Measurements from ENCODE around the gene PAX5.
A peak's percentile ranks its signal among the peaks of the same experiment; 100 is the strongest.
"Not testable (repeated sequence)": the region's sequence is repeated elsewhere in the genome, so short reads cannot be mapped to it uniquely, and the experiment has no call there.

Gene PAX5

DNA sequence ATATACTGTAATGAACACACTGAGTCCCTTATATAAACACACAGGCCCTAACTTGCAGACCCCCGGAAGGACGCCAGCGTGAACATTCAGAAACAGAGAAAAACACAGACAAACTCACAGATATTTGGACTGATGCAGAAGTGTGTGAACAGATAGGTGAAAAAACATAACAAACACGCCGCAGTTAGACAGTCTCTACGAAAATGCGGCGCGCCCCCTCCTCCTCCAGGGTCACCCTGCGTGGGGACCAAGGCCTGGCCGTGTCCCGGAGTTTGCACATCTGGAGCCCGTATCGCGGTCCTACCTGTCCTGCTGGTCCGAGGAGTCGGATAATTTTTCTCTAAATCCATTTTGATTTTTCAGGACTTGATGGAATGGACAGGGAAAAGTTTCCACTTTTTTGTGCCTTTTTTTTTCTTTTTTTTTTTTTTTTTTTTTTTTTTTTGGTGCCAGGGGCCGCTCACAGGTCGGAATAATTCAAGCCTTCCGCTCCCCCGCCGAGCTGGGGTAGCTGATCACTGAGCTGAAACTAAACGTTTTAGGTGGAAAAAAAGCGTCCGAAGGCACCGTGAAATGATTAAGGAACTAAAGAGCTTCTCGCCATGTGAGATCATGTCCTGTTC lies at the start of gene PAX5:
Gene PAX5 (minus strand): TSS at position 587 of the 623 bp plus-strand sequence. CDS start 237 bp downstream, at position 350.
- DNase-seq = no peak

DNA sequence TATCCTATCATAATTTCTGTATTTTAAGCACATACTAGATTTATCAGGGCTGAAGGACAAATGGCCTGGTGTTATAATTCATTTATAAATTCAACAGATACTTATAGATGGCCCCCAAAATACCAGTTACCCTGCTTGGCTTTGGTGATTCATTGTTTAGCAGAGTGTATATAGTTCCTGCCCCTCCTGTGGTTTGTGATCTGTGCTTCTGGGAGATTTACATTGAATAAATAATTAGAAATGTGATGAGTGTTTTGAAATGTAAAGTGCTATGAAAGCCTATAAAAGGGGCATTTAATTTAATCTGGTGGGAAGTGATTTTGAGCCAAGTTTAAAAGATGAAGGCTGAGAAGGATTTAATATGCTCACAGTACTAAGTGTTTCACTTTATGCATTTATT lies 49.6 kb upstream of the PAX5 start:
- DNase-seq = no peak

DNA sequence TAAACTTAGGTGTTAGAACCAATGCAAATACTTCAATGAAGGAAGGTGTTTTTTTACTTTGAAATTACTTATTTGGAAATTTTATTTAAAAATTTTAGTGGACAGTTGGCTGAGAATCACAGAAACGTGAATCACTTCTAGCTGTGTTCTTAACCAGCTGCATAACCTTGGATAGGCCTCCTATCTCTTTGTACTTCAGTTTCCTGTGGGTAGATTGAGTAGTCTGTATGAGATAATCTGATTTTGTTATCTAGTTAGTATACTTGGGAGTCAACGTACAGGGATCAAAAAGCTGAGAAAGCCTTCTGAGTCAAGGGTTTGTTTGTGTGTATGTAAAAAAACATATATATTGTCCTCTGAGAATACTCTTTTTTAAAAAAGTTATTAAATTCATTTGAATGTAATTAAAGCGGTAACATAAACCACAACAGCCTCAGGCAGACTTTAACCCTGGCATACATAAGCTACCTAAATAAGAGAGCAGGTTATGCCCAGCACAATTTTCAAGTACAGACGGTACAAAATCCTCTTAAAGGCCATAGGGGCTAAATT lies 48.2 kb upstream of the PAX5 start:
- no peak for DNase-seq

DNA sequence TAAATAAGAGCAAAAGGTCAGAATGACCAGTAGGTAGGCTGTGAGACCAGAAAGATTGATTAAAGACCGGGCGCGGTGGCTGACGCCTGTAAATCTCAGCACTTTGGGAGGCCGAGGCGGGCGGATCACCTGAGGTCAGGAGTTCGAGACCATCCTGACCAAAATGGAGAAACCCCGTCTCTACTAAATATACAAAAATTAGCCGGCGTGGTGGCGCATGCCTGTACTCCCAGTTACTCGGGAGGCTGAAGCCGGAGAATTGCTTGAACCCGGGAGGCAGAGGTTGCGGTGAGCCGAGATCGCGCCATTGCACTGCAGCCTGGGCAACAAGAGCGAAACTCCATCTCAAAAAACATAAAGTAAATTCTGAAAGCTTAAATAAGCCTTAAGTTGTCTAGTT lies 47.4 kb upstream of the PAX5 start:
- not testable (repeated sequence) for DNase-seq

DNA sequence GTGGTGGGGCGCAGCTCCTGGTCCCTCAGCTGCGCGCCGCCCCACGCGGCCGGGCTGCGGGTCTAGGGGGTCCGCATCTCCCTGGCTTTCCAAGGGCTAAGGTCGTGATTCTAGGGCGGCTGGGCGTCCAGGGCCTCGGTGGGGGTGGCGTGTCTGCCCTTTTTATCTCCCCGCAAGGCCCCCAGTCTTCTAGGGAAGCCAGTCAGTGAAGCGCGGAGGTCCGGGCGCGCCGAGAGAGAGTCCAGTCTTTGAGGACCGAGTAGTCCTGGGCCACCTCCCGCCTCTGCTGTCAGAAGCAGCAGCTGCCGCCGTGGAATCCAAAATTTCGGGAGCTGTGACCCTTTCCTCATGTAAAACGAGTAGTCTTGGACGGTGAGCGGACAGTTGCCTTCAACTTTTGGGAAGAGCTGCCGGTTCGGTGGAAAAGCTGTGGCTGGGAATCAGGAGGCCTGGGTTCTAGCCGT lies 46.1 kb upstream of the PAX5 start:
- DNase-seq = not testable (repeated sequence)

DNA sequence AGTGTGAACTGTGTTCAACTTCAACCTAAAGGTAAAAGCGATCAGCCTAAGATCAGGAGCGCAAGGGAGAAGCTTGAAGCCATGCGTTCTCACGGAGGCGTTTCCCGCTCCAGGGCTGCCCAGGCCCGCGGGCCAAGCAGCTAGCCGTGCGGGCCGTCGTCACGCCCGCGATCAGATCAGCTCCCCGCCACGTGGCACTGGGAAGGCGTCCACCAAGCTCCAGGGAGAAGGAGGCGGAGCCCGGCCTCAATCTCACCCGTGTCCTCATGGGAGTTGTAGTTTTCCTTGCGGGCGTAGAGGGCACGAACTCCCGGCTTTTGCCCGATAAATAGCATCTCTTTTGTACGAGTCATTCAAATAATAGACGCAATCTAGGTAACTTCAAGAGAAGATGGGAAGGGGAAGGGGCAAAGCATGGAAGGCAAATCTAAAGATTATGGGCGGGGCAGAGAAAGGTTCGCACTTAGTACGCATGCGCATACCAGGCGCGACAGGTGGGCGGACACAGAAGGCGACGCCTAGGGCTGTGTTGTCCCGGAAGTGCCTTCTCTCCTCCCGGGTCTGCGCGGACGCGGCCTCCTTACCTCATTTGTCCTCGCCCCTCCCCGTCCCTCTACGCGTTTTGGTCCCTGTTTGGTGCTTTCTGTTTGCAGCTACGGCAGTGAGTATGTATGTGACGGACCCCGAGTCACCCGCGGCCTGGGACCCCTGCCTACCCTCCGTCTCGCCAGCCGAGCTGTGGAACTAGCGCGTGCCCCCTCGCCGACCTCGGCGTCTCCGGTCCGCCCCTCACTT lies 45.5 kb upstream of the PAX5 start:
- peak; percentile 96 for DNase-seq

DNA sequence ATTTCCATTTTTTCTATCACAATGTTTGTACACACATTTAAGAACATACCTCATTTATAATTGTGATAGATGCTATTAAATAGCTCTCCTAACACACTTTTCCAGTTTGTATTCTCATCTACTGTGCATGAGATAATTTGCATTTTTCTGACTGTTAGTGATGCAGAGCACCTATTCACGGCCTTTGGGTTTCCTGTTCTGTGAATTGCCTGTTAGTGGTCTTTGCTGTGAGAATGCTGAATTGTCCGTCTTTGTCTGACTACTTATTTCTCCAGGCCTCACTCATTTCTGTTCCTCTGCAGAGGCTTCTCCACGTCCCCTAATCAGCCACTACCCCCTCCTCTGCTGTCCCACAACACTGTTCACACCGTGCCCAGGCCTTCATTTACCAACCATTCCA lies 40.7 kb upstream of the PAX5 start:
- DNase-seq = not testable (repeated sequence)

DNA sequence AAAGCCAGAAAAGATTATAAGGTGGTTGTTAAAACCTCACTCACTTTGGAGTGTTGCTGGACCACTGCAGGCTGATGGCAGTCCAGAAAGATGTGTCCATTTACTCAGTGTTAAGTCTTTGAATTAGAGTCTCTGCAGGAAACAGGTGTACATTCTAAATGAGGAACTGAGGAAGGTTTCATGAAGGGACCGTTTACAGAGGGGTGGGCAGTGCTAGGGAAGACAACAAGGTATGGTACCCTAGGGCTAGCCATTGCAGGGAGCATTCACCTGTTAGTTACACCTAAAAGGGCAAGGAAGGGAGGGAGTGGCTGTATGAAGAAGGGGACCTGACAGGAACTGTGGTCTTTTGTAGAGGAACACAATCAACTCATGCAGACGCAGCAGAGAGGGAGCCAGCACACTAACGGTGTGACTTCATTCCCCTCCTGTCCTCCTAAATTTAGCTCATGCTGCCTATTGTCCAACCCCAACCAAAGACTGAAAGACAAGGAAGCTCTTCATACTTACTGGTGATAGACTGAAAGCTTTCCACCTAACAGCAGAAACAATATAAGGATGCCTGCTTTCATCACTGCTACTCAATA lies 32.2 kb upstream of the PAX5 start:
- no peak for DNase-seq

DNA sequence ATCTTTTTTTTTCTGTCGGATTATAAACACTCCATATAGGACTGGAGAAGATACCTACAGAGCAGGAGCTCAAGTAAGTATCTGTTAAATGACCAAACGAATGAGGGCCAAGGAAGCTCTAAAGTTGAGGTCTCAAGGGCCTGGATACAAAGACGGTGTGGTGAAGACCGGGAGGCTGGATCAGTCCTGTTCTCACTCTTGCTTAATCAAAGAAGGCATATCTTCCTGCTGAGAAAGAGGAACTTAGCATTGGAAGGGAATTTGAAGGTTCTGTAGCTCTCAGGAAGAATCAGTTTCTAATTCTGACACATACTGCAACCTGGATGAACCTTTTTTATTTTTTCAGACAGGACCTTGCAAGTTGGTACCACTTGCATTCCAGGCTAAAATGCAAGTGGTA lies 28.3 kb upstream of the PAX5 start:
- DNase-seq = no peak

DNA sequence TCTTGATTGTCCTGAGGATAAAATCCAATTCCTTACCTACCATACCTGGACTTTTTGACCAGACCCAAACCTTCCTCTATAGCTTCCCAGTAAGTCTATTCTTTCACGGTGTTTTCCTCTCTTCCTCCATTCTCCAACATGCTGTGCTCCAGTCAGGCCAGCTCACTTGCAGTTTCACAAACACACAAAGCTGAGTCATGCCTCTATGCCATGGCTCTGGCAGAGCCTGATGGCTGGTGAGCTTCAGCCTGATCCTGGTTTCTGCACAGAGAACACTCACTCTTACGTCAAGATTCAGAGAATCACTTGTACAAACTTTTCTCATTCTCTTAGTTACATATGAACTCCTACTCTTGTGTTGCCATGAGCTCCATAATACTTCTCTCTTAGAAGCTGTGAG lies 27.7 kb upstream of the PAX5 start:
- DNase-seq = no peak

DNA sequence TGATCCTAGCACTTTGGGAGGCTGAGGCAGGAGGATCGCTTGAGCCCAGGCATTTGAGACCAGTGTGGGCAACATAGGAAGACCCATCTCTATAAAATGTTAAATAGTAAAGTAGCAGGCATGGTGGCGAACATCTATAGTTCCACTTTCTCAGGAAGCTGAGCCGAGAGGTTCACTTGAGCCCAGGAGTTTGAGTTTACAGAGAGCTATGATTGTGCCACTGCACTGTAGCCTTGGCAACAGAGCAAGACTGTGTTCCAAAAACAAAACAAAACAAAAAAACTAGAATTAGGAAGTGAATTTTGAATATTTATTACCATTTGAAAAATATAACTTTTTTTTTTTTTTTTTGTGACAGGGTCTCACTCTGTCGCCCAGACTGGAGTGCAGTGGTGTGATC lies 26.8 kb upstream of the PAX5 start:
- DNase-seq = no peak

DNA sequence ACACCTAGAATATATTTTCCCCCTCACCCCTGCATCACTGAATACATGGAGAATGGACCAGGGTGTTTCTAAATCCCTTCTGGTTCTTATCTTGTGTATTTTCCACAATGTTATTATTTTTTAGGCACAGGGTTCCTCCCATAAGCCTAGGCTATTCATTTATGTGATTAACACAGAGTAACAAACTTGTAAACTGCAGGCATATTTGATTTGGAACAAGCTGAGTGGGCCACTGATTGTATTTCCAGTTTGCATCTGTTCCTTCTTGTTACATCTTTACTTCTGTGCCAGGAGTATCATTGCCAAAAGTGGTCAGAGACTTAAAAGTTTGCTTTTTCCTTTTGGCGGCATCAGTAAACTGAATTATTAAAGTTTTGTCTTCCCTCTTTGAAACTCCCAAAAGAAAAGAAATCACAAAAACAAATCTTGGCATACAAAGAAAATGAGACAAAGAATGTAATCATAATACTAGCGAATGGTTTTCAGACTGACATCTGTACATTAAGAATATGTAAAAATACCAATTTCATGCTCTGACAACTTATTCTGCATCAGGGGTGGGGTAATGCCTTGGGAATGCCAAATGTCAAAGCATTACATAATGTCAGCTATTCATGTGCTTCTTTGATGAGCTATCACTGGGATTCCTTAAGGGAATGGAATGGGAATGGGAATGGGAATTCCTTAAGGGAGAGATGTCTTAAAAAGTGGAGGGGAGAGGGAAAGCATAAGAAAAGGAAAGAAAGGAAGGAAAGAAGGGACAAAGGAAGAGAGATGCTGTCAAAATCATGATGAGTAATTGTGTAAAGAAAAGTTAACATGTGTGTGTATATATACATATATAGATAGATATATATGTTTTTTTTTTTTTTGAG lies 22.2 kb upstream of the PAX5 start:
- DNase-seq = no peak

DNA sequence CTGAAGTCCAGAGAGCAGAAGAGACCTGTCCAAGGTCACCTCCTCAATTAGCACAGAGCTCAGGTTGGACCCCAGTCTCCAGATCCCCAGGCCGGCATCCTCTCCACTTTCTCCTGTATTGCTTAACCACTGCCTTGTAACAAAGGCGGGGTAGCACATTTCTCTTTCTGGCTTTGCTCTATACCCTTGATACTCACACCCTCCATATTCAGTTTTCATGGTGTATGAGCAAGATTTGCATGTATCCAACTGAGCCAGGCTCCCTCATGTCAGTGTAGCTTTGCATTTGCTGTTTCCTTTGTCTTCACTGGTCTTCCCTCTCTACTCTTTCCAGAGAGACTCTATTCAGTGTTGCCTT lies 20.3 kb upstream of the PAX5 start:
- not testable (repeated sequence) for DNase-seq

DNA sequence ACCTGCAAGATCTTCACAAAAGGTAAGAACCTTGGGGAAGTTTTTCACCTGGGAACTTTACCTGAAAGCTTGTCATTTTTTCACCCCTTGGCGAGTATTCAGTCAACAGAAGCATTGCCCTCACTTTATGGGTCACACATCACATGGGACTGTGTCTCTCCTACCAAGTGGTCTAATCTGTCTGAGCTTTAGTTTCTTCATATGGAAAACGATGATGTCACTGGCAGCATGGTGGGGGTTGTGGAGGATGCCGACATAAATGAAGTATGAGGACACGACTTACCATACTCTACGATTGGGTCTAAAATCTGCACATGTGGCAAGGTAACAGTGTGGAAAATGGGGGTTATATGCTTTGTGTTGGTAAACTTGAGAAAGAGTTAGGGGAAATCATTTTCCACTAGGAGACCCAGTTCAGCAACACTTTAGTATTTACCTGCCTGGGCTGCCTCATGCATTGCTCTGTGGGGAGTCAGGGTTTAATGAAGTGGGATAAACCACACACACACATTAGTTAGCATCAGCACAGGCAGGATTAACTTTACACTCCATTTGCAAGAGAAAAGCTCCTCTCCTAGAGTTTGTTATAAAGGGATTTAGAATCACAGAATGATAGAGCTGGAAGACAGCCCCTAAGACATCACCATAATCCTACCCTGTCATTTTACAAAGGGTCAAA lies 19.8 kb upstream of the PAX5 start:
- DNase-seq = no peak

DNA sequence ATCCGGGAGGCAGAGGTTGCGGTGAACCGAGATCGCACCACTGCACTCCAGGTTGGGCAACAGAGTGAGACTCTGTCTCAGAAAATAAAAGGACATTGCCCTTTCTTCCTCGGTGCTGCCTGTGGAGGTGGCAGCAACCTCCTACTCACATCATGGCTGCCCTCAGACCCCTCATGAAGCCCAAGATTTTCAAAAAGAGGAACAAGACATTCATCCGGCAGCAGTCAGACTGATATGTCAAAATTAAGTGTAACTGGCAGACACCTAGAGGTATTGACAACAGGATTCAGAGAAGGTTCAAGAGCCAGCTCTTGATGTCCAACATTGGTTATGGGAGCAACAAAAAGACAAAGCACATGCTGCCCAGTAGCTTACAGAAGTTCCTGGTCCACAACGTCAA lies 12.6 kb upstream of the PAX5 start:
- DNase-seq = no peak

DNA sequence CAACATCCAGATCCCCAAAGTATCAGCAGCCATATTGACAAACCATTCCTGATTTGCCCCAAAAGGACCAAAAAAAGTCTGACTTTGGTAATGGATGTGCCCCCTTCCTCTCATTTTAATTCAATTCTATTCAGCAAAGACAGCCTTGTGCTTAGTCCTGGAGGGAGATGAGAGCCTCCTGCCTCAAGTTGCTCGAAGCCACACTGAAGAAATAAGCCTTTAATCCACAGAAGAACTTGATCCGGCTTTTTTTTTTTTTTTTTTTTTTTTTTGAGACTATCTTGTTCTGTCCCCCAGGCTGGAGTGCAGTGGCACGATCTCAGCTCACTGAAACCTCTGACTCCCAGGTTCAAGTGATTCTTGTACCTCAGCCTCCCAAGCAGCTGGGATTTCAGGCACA lies 8.4 kb upstream of the PAX5 start:
- no peak for DNase-seq

DNA sequence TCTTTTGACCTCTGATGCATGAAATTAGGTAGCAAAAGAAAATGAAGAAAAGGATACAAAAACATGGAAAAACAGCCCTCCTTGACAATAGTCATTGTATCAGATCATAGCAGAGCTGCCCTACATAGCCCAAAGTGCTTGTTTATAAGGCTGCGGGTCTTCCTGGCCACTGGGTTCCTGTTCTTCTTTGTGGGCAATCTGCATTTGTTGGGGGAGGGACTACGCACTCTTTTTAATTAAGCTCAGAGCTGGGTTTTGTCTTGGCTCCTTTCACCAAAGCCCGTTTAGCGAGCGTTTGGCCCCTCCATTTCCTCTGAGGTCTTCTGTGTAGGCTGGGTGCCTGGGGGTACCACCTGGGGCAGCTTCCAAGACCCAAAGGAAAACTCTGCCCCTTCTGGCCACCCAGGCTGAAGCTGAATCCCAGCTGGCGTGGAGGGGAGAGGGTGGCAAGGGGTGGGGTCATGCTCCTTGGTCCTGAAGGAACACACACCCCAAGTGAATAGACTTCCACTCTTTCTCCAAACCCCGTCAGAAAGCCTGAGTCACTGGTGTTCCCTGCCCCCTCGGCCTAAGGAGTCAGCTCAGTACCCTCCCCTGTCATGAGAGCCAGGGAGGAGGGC lies 6.5 kb upstream of the PAX5 start:
- no peak for DNase-seq

DNA sequence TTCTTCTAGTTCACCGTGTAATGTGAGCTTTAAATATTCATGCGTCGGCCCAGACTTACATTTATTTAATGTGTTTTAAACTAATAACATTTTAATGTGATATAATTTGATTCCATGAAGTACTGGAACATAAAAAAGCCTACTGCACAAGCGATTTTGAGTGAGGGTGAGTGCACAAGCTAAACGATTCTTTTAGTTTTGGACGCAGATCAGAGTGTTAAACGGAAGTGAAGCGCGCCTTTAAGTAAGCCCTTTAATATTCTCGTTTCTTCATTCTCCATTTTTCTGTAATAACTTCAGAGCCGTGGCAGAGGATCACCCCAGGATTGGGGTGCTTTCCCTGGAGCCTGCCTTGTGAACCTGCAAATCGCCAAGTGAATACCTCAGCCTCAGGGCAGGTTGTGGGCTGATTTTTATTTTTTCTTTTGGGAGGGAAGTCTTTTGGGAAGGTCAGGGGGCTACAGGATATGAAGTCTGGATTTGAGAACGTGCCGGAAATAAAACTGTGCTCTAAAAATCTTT lies 4.9 kb upstream of the PAX5 start:
- DNase-seq = no peak

DNA sequence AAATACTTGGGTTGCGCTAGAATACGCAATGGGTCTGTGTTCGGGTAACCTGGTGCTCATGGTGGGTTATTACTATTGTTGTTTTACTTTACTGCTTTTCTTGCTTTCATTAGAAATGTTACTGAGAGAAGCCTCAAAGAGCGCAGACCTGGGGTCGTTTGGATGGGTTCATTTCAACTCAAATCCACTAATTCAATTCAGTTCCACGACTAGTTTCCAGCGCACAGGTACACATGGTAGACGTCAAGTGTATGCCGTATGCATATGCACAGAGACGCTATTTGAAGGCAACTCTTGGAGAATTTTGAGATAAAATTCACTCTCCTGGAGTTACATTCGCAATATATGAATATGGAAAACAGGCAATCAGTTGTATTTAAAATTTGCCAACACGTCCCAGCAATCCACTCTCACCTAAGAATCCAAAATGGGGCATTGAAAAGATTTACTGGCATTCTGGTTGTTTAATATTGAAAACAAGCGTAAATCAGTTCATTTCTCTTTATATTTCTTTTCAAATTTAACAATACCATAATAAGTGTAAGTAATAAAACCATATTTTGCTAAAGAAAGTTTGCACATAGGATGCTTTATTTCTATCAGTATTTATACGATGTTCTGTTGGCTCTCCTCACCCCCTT lies 4.4 kb upstream of the PAX5 start:
- no peak for DNase-seq

DNA sequence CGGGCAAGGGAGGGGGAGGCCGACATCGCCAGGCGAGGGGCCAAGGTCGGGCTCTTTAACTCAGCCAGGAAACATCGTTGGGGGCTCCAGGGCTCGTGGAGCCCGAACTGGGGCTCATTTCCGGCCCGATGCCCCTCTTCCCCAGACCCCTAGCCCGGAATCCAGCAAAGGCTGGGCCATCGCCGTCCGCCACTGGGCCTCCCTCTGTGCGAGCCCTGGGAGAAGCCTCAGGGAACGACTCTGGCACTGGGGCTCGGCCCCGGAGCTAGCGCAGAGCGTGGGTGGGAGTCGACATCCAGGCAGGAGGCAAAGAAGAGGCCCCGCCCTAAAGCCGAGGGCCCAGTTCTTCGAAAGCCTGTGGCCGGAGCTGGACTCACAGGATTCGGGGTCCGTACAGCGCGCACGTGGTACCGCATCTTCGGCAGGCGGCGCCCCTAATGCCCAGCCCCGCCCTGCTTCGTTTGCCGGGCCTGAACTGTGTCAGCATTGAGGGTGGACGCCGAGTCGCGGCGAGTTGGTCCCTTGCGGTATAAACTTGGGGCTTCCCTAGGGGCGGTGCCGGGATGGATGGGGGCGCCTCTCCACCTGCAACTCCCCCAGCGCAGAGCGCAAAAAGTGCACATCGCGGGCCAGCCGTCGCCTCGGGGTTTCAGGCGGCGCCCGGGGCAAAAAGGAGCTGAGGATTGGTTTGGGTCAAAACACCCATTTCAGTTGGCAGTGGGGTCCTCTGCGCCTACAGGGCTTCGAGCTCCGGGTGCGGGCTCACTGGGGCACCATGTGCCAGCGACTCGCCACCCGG lies 3.6 kb upstream of the PAX5 start:
- no peak for DNase-seq

All from stimulated activated CD4-positive, alpha-beta T cell treated with anti-CD3 and anti-CD28 coated beads, Interleukin-1b, Interleukin-23, amount 100 ng/mL, for 48 hours (primary cell).